ENCODE results near the gene CCDC71L. TPM values are rescaled to one million over a fixed set of nuclear protein-coding genes. Genes with fewer than 3 reads are reported as not detected.

CCDC71L gene
- total RNA-seq, 1 donor from 2014 or later, result 25.7 TPM

DNA sequence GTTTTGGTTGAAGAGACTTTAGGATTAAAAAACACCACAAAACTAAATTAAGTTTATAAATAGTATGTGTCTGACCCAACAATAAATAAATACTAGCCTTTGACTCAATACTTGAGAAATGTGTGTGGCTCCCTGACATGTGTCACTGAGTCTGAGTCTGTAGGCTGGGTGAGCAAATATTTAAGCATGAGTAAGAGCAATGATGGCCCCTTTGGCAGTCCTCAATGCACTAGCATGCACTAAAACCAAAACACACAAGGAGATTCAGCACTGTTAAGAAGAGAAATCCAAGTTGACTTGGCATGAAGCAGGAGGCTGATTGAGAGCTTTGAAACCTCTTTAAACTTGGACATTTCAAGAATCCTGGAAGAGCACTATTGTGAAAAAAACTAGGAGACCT lies 37.1 kb downstream of the CCDC71L start:
- Histone ChIP-seq H3K27ac (no peak overlapping the region), H3K36me3 (no peaks in the 10 kb centered on the region)
- no peak for ATAC-seq

DNA sequence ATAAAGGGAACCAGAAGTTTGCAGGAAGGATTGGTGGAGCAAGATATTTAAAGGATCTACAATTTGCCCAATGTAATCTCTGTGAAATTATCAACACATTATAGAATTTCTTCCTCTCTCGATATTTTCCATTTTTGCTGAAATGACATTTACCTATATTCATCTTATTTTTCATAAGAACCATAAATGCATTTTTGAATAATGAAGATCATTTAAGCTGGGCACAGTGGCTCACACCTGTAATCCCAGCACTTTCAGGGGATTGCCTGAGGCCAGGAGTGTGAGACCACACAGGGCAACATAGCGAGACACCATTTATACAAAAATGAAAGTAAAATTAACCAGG lies 37.7 kb downstream of the CCDC71L start:
- Histone ChIP-seq H3K27ac (no peak overlapping the region), H3K4me1 (no peaks in the 10 kb centered on the region), H3K9me3 (peaks cover 4% of the 10 kb centered on the region), H3K4me3 (no peak overlapping the region), H3K27me3 (no peaks in the 10 kb centered on the region), H3K36me3 (no peaks in the 10 kb centered on the region)
- intact Hi-C loops (cut with DNase I), result no loop called here
- TF ChIP-seq, protein P1, sequence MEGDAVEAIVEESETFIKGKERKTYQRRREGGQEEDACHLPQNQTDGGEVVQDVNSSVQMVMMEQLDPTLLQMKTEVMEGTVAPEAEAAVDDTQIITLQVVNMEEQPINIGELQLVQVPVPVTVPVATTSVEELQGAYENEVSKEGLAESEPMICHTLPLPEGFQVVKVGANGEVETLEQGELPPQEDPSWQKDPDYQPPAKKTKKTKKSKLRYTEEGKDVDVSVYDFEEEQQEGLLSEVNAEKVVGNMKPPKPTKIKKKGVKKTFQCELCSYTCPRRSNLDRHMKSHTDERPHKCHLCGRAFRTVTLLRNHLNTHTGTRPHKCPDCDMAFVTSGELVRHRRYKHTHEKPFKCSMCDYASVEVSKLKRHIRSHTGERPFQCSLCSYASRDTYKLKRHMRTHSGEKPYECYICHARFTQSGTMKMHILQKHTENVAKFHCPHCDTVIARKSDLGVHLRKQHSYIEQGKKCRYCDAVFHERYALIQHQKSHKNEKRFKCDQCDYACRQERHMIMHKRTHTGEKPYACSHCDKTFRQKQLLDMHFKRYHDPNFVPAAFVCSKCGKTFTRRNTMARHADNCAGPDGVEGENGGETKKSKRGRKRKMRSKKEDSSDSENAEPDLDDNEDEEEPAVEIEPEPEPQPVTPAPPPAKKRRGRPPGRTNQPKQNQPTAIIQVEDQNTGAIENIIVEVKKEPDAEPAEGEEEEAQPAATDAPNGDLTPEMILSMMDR (IDR thresholded peaks at IDR 0.05), result no peak
- ATAC-seq (no peak), DNase-seq (no peak)

More for the DNA sequence above, 37.1 kb downstream of the CCDC71L start:
- Histone ChIP-seq H3K4me3 (no peak overlapping the region), H3K9me3 (peaks cover 4% of the 10 kb centered on the region), H3K27me3 (no peaks in the 10 kb centered on the region), H3K4me1 (no peaks in the 10 kb centered on the region)
- TF ChIP-seq, protein P1 (IDR thresholded peaks at IDR 0.05), result no peak
- DNase-seq, result no peak
- intact Hi-C loops (cut with DNase I), result no loop called here

DNA sequence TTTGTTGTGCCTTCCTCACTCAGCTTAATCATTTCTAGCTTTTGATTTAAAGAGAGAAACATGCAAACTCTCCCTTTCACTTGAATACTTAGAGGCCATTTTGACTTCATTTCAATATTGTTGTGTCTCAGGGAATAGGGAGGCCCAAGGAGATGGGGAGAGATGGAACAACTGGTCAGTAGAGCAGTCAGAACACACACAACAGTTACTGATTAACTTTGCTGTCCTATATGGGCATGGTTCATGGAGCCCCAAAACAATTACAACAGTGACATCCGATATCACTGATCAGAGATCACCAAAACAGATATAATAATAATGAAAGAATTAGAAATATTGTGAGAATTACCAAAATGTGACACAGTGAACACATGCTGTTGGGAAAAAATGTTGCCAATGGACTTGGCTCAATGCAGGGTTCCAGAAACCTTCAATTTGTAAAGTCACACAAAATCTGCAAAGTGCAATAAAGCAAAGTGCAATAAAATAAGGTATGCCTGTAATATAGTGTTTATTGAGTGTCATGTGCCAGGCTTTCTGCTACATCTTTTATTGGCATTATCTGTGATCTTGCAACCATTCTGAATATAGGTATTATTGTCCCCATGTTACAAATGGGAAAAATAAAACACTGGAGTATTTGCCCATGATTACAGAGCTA lies 38.2 kb downstream of the CCDC71L start:
- H3K36me3 ChIP-seq, result no peaks in the 10 kb centered on the region
- peaks cover 4% of the 10 kb centered on the region for H3K9me3 ChIP-seq
- no peaks in the 10 kb centered on the region for H3K27me3 ChIP-seq
- TF ChIP-seq, protein P1 (IDR thresholded peaks at IDR 0.05), result no peak
- H3K4me3 ChIP-seq, result no peak overlapping the region
- no peak for DNase-seq
- intact Hi-C loops (cut with DNase I), result no loop called here
- ATAC-seq, result no peak
- no peak overlapping the region for H3K27ac ChIP-seq
- H3K4me1 ChIP-seq, result no peaks in the 10 kb centered on the region

DNA sequence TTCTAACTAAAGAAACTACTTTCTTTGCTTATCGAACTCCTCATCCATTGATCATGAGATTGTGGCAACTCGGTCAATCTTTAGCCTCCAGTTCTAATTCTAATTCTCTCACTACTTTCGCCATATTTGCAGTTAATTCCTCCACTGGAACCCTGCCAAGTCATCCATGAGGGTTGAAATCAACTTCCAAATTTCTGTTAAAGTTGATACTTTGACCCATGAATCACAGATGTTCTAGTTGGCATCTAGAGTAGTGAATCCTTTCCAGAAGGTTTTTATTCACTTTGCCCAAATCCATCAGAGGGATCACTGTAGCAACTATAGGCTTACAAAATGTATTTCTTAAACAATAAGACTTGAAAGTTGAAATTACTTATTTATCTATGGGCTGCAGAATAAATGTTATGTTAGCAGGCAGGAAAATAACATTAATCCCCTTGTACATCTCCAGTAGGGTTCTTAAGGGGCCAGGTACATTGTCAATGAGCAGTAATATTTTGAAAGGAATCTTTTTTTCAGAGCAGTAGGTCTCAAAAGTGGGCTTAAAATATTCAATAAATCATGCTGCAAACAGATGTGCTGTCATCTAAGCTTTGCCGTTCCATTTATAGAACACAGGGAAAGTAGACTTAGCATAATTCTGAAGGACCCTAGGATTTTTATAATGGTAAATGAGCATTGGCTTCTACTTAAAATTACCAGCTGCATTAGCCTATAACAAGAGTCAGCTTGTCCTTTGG lies 39.4 kb downstream of the CCDC71L start:
- Histone ChIP-seq H3K4me3 (no peak overlapping the region), H3K27ac (no peak overlapping the region), H3K36me3 (no peaks in the 10 kb centered on the region), H3K4me1 (no peaks in the 10 kb centered on the region), H3K27me3 (no peaks in the 10 kb centered on the region), H3K9me3 (peaks cover 4% of the 10 kb centered on the region)
- intact Hi-C loops (cut with DNase I), result no loop called here
- no peak for DNase-seq
- TF ChIP-seq, protein P1 (IDR thresholded peaks at IDR 0.05), result no peak
- no peak for ATAC-seq

DNA sequence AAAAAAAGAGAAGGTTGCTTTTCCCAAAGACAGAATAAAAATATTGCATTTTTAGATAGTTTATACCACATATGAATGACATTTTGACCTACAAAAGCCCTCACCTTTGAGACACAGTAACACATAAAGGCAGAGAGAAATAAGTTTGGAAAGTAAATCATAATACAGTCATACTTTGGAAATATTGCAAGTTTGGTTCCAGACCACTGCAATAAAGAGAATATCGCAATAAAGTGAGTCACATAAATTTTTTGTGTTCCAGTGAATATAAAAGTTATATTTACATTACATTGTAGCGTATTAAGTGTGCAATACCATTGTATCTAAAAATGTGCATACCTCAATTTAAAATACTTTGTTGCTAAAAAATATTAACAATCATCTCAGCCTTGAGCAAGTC lies 40.3 kb downstream of the CCDC71L start:
- no peak for ATAC-seq
- H3K9me3 ChIP-seq, result peaks cover 4% of the 10 kb centered on the region
- no peaks in the 10 kb centered on the region for H3K4me1 ChIP-seq
- no peak for DNase-seq
- H3K36me3 ChIP-seq, result no peaks in the 10 kb centered on the region
- no peak overlapping the region for H3K4me3 ChIP-seq
- intact Hi-C loops (cut with DNase I), result no loop called here
- H3K27ac ChIP-seq, result no peak overlapping the region
- TF ChIP-seq, protein P1 (IDR thresholded peaks at IDR 0.05), result no peak
- no peaks in the 10 kb centered on the region for H3K27me3 ChIP-seq
